ENCODE data around the gene PCDHB1.

DNA sequence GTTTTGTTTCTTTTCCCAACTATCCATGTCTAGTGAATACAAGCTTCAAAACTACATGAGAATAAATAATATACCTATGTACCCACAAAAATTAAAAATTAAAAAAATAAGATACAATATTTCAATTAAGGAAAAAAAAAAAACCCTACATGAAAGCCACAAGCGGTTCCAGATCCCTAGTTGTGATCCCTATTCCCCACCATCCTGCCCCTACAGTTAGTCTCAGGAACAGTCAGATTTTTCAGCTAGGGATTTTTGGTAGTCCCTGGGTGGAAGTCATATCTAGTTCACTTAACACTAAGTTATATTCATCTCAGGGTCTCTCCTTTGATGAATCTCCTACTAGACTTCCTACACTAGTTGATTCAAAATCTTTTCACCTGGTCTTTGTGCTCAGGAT, 18.5 kb upstream of the PCDHB1 start:
- TF ChIP-seq, protein P1, sequence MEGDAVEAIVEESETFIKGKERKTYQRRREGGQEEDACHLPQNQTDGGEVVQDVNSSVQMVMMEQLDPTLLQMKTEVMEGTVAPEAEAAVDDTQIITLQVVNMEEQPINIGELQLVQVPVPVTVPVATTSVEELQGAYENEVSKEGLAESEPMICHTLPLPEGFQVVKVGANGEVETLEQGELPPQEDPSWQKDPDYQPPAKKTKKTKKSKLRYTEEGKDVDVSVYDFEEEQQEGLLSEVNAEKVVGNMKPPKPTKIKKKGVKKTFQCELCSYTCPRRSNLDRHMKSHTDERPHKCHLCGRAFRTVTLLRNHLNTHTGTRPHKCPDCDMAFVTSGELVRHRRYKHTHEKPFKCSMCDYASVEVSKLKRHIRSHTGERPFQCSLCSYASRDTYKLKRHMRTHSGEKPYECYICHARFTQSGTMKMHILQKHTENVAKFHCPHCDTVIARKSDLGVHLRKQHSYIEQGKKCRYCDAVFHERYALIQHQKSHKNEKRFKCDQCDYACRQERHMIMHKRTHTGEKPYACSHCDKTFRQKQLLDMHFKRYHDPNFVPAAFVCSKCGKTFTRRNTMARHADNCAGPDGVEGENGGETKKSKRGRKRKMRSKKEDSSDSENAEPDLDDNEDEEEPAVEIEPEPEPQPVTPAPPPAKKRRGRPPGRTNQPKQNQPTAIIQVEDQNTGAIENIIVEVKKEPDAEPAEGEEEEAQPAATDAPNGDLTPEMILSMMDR (IDR thresholded peaks at IDR 0.05; ENCODE audit: insufficient read depth, low read depth, low read length): no peak
- no peak for TF ChIP-seq EZH2 (IDR thresholded peaks at IDR 0.05; ENCODE audit: insufficient read depth, low read length)

Measured in astrocyte (in vitro differentiated cells and primary cell).